Measurements from ENCODE around the gene GLYAT. TPM values are rescaled to one million over a fixed set of nuclear protein-coding genes. Genes with fewer than 3 reads are reported as not detected.

GLYAT gene
- polyA plus RNA-seq, 1 donor from 2014 or later: not detected

DNA sequence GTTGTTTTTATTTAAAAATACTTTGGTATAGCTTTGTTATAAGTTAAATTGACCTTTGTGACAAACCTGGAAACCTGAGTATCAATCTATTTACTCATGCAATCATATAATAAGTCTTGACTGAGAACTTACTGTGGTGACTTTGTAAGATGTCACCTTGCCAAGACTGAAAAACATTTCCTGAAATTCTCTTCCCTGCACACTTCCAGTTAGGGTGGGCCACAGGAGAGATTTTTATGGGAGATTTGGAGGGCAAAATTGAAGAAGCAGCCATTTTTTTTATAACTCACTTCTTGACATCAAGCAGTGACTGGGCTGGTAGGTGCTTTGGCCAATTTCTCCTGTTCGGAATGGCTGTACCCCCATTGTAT is 31.4 kb upstream of the GLYAT start:
- no peak overlapping the region for H3K27ac ChIP-seq (ENCODE audit: low read length)
- no peaks in the 10 kb centered on the region for H3K9me2 ChIP-seq (ENCODE audit: insufficient read depth, low read length)
- H3K4me3 ChIP-seq (ENCODE audit: low read length): no peak overlapping the region
- no peaks in the 10 kb centered on the region for H4K20me1 ChIP-seq (ENCODE audit: insufficient read depth)
- H2AFZ ChIP-seq (ENCODE audit: low read depth, low read length): no peak overlapping the region
- no peaks in the 10 kb centered on the region for H3F3A ChIP-seq (ENCODE audit: insufficient read depth, low read length, poor library complexity, severe bottlenecking)
- no peaks in the 10 kb centered on the region for H3K27me3 ChIP-seq (ENCODE audit: insufficient read depth, low read depth, low read length)
- H3K36me3 ChIP-seq (ENCODE audit: insufficient read depth, low read length): no peaks in the 10 kb centered on the region
- no peak overlapping the region for H3K9ac ChIP-seq (ENCODE audit: low read length)
- no peaks in the 10 kb centered on the region for H3K9me3 ChIP-seq (ENCODE audit: low read length)
- no peaks in the 10 kb centered on the region for H3K79me2 ChIP-seq (replicated peaks; ENCODE audit: insufficient read depth, low read length)
- no peak overlapping the region for H3K4me2 ChIP-seq (ENCODE audit: low read length)
- TF ChIP-seq TAF1 (IDR thresholded peaks at IDR 0.05; ENCODE audit: low read depth) (no peak), RAD21 (conservative IDR thresholded peaks at IDR 0.05) (no peak), MXI1 (conservative IDR thresholded peaks at IDR 0.05; ENCODE audit: poor library complexity, severe bottlenecking) (no peak), SMC3 (conservative IDR thresholded peaks at IDR 0.05; ENCODE audit: poor library complexity) (no peak), POLR2AphosphoS5 (IDR thresholded peaks at IDR 0.05) (no peak), EP300 (conservative IDR thresholded peaks at IDR 0.05; ENCODE audit: poor library complexity, severe bottlenecking) (no peak), EZH2 (IDR thresholded peaks at IDR 0.05; ENCODE audit: borderline replicate concordance, insufficient read depth, low read length, poor library complexity, severe bottlenecking) (no peak), CTCF (IDR thresholded peaks at IDR 0.05; ENCODE audit: poor library complexity, severe bottlenecking) (no peak)
- TF ChIP-seq, protein P1, sequence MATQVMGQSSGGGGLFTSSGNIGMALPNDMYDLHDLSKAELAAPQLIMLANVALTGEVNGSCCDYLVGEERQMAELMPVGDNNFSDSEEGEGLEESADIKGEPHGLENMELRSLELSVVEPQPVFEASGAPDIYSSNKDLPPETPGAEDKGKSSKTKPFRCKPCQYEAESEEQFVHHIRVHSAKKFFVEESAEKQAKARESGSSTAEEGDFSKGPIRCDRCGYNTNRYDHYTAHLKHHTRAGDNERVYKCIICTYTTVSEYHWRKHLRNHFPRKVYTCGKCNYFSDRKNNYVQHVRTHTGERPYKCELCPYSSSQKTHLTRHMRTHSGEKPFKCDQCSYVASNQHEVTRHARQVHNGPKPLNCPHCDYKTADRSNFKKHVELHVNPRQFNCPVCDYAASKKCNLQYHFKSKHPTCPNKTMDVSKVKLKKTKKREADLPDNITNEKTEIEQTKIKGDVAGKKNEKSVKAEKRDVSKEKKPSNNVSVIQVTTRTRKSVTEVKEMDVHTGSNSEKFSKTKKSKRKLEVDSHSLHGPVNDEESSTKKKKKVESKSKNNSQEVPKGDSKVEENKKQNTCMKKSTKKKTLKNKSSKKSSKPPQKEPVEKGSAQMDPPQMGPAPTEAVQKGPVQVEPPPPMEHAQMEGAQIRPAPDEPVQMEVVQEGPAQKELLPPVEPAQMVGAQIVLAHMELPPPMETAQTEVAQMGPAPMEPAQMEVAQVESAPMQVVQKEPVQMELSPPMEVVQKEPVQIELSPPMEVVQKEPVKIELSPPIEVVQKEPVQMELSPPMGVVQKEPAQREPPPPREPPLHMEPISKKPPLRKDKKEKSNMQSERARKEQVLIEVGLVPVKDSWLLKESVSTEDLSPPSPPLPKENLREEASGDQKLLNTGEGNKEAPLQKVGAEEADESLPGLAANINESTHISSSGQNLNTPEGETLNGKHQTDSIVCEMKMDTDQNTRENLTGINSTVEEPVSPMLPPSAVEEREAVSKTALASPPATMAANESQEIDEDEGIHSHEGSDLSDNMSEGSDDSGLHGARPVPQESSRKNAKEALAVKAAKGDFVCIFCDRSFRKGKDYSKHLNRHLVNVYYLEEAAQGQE (IDR thresholded peaks at IDR 0.05; ENCODE audit: borderline replicate concordance): no peak

- H3K4me2 ChIP-seq (ENCODE audit: low read length): no peak overlapping the region
- no peaks in the 10 kb centered on the region for H3K27me3 ChIP-seq (ENCODE audit: insufficient read depth, low read depth, low read length)
- TF ChIP-seq SMC3 (conservative IDR thresholded peaks at IDR 0.05; ENCODE audit: poor library complexity) (no peak), EP300 (conservative IDR thresholded peaks at IDR 0.05; ENCODE audit: poor library complexity, severe bottlenecking) (no peak), CTCF (IDR thresholded peaks at IDR 0.05; ENCODE audit: poor library complexity, severe bottlenecking) (no peak), EZH2 (IDR thresholded peaks at IDR 0.05; ENCODE audit: borderline replicate concordance, insufficient read depth, low read length, poor library complexity, severe bottlenecking) (no peak), POLR2AphosphoS5 (IDR thresholded peaks at IDR 0.05) (no peak), TAF1 (IDR thresholded peaks at IDR 0.05; ENCODE audit: low read depth) (no peak), RAD21 (conservative IDR thresholded peaks at IDR 0.05) (no peak), MXI1 (conservative IDR thresholded peaks at IDR 0.05; ENCODE audit: poor library complexity, severe bottlenecking) (no peak)
- TF ChIP-seq, protein P1 (IDR thresholded peaks at IDR 0.05; ENCODE audit: borderline replicate concordance): no peak
Measured at GRCh38 chr11:58762284-58763119, 30.8 kb upstream of the GLYAT start.

More at GRCh38 chr11:58762284-58763119, 30.8 kb upstream of the GLYAT start:
- Histone ChIP-seq H2AFZ (ENCODE audit: low read depth, low read length) (no peak overlapping the region), H3K27ac (ENCODE audit: low read length) (no peak overlapping the region), H3K4me3 (ENCODE audit: low read length) (no peak overlapping the region), H3K9me2 (ENCODE audit: insufficient read depth, low read length) (no peaks in the 10 kb centered on the region), H3K9ac (ENCODE audit: low read length) (no peak overlapping the region), H3K79me2 (replicated peaks; ENCODE audit: insufficient read depth, low read length) (no peaks in the 10 kb centered on the region), H3F3A (ENCODE audit: insufficient read depth, low read length, poor library complexity, severe bottlenecking) (no peaks in the 10 kb centered on the region), H4K20me1 (ENCODE audit: insufficient read depth) (no peaks in the 10 kb centered on the region), H3K9me3 (ENCODE audit: low read length) (no peaks in the 10 kb centered on the region), H3K36me3 (ENCODE audit: insufficient read depth, low read length) (no peaks in the 10 kb centered on the region)
